Fibroblast of pulmonary artery (primary cell): ENCODE data around the gene SNAP91.
A peak's percentile ranks its signal among the peaks of the same experiment; 100 is the strongest.

Source experiments
- DNase-seq: peaks from one replicate; pipeline ENCODE4 v3.0.0-alpha.2; 2010; ENCODE audit warnings: low read depth
- H3K4me3 ChIP-seq: replicated peaks from 2 replicates; pipeline ENCODE4 v1.5.1; 2011; ENCODE audit warnings: low read depth, mild to moderate bottlenecking, control low read depth, low read length, moderate library complexity
- TF ChIP-seq, protein P1 (sequence below): IDR thresholded peaks from 2 replicates; pipeline ENCODE4 v1.5.1; 2011; ENCODE audit warnings: mild to moderate bottlenecking, control low read depth, low read length, inconsistent platforms; ENCODE audit errors: missing control alignments

The SNAP91 gene

DNA sequence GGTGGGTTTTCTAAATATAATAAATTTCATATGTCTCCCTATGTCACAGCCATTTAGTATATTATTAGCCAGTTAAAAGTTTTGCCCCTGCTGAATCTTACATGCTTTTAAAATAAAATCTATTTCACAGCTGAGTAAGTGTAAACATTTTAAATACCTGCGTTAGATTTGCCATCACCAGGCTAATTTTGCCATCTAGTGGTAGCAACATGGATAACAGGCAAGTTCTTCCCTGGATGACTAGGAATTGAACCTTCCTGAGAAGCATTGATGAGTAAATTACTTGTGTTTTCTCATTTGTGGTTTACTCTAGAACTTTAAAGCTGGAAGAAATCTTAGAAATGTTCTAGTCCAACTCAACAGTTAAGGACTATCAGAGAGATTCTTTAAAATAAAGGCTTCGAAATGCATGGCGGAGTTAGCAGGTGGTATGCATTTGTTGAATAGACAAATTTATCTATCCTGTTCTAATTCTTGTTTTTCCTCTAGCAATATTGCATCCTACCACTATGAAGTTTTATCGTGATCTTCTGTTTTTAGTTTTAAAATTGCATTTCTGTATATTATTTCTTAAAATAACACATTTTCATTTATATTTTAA is 193.9 kb downstream of the SNAP91 start:
- peak; percentile 84 for DNase-seq
- TF ChIP-seq, protein P1, sequence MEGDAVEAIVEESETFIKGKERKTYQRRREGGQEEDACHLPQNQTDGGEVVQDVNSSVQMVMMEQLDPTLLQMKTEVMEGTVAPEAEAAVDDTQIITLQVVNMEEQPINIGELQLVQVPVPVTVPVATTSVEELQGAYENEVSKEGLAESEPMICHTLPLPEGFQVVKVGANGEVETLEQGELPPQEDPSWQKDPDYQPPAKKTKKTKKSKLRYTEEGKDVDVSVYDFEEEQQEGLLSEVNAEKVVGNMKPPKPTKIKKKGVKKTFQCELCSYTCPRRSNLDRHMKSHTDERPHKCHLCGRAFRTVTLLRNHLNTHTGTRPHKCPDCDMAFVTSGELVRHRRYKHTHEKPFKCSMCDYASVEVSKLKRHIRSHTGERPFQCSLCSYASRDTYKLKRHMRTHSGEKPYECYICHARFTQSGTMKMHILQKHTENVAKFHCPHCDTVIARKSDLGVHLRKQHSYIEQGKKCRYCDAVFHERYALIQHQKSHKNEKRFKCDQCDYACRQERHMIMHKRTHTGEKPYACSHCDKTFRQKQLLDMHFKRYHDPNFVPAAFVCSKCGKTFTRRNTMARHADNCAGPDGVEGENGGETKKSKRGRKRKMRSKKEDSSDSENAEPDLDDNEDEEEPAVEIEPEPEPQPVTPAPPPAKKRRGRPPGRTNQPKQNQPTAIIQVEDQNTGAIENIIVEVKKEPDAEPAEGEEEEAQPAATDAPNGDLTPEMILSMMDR, result peak; percentile 91
- no peak overlapping the region for H3K4me3 ChIP-seq

DNA sequence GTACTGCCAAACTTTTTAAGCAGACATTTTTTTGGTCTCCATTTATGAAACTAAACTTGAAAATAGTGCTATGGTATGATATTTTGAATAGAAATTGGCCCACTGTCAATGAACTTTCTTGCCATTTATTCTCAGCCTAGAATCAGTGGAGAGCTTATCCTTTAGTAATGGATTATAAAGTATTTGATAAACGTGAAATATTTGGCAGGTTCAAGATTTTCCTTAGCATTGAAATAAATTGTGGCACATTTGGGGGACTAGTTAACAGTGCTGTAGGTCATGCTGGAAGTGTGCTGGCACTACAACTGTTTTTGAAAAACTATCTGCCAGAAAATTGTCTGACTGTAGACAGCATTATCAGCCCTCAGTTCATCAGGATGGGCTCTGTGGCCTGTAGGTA is 194.4 kb downstream of the SNAP91 start:
- DNase-seq, result no peak
- TF ChIP-seq, protein P1, result no peak
- H3K4me3 ChIP-seq, result no peak overlapping the region

DNA sequence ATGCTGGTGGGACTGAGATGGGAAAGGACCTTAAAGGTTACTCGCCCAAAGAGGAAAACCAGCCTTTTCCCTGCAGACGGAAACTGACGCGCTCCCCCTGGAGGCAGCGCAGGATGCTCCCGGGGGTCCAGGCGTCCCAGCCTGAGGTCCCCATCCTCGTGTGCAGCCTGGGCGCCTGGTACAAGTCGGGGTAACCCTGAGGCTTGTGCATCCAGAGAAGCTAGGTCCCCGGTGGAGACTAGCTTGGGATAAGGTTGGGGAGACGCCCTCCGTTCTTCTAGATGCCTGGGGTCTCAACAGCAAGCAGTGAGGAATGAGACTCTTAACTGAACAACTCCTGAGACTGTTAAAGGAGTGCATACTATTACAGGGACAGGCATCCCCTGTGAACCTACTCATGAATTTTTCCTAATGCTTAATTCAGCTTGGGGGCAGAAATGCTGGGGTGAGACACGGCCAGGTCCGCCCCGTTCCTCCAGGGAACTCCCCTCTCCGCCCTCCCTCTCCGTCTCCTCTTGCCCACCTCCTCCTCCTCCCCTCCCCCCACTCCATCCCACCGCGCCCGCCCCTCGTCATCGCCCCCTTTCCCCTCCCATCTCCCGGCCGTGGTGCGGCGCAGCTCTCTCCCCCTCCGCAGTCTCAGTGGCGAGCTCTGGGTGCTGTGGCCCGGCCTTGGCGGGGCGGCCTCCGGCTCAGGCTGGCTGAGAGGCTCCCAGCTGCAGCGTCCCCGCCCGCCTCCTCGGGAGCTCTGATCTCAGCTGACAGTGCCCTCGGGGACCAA is 196.8 kb downstream of the SNAP91 start, which contains the start of gene PRSS35:
TSS of gene PRSS35 (plus strand) at position 634 of the 781 bp plus-strand sequence. CDS start 10,908 bp downstream, outside the sequence.
- H3K4me3 ChIP-seq, result peak within 1 kb of the TSS; percentile 57
- TF ChIP-seq, protein P1, result peak; percentile 80
- DNase-seq, result peak; percentile 61

DNA sequence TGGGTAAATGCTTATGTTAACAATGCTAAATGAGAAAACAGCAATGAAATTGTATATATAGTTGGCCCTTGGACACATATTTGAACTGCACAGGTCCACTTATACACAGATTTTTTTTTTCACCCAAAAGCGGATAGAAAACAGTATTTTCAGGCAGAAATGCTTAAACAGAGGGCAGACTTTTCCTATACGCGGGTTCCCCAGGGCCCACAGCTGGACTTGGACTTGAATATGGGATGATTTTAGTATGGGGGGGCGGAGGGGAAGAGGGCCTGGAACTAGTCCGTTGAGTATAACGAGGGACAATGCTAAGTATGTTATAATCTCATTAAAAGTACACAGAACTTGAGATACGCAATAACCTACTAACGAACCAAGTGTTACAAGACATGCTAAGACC is 197.6 kb downstream of the SNAP91 start:
- TF ChIP-seq, protein P1, result no peak

DNA sequence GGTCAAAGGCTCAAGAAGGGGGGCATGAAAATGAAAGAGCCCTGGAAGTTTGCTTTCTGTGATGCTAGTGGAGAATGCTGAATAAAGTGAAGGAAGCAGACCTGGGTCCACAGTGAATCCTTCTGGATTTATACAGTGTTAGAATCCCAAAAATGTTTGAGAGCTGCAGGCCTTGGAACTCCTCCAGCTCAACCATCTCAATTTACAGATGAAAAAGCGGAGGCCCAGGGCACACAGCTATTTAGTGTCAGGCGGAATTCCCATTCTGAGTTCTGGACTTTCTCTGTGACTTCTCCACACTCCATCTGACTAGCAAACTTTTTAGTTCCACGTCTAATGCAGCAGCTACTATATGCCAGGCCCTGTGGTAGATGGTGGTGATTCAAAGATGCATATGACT is 198.1 kb downstream of the SNAP91 start:
- DNase-seq, result no peak
- H3K4me3 ChIP-seq, result no peak overlapping the region
- TF ChIP-seq, protein P1, result no peak

More for the DNA sequence above, 197.6 kb downstream of the SNAP91 start:
- no peak overlapping the region for H3K4me3 ChIP-seq
- no peak for DNase-seq

DNA sequence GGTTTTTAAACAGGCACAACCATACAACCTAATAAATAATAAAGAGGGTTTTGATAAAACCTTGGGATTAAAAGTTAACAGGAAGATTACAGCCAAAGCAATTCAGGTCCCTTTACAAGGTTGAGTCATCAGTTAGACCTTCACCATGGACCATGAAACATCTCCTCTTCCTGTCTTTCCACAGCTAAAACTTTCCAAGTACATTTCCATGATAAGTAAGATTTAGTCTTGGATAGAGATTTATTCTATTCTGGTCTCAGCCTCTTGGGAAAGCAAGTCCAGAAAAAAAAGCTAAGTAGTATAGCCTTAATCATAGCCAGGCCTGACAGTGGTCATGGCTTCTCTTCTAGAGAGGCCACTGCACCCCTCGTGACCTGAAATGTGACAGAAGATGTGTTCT is 199.5 kb downstream of the SNAP91 start:
- H3K4me3 ChIP-seq, result no peak overlapping the region
- TF ChIP-seq, protein P1, result no peak
- peak; percentile 41 for DNase-seq
